H1 (cell line): ENCODE results near the gene PTCH1. TPM values are rescaled to one million over a fixed set of nuclear protein-coding genes. Genes with fewer than 3 reads are reported as not detected.

Experiments
- JUND ChIP-seq: IDR thresholded peaks from 2 replicates; pipeline ENCODE4 v1.6.1; 2011; ENCODE audit warnings: mild to moderate bottlenecking, improper control_type of control experiment, low read length
- KDM1A ChIP-seq: fragments of 200-600, 300-600 bp; sonication (generic); IDR thresholded peaks from 2 replicates; pipeline ENCODE4 v1.7.1; 2016; ENCODE audit warnings: mild to moderate bottlenecking, low read length, borderline replicate concordance
- TAF7 ChIP-seq: optimal IDR thresholded peaks from 2 replicates; pipeline ENCODE3; 2011; ENCODE audit warnings: low read depth, mild to moderate bottlenecking, inconsistent platforms, low read length, moderate library complexity, borderline replicate concordance
- YY1 ChIP-seq: IDR thresholded peaks from 2 replicates; pipeline ENCODE4 v1.6.1; 2011; ENCODE audit warnings: low read depth, mild to moderate bottlenecking, low read length
- polyA plus RNA-seq, 7 experiments: library from polyadenylated mRNA; depleted of rRNA in 3 of 7; stranded (reverse) in 5 of 7; unstranded in 2 of 7; fragments of >200 nt in 5 of 7; fragments of 200-250 nt in 2 of 7; gene quantifications; 1 replicate in 5 of 7; 2 replicates in 1 of 7; 4 replicates in 1 of 7; pipeline versions ENCODE4 v1.2.1 to v1.2.3, GENCODE V29; 2011 to 2013; ENCODE audit warnings: missing spikeins in 2 of 7, mixed read lengths in 2 of 7
- total RNA-seq: library from RNA; stranded (reverse); fragmentation: NEBNext Ultra II Directional; extraction: Animal tissue kit (Norgen Biotek cat#: 25700); gene quantifications from 2 replicates; pipeline ENCODE4 v1.2.1, GENCODE V29; 2021
- TF ChIP-seq, protein P1 (sequence below): IDR thresholded peaks from 2 replicates; pipeline ENCODE4 v1.6.1; 2012; ENCODE audit warnings: inconsistent platforms

PTCH1 gene
- total and polyA plus RNA-seq, 2 of the 8 experiments (the other 6 are each of a cell fraction or from before 2014, with no cell fraction given), result 6.4 to 34.1 TPM

DNA sequence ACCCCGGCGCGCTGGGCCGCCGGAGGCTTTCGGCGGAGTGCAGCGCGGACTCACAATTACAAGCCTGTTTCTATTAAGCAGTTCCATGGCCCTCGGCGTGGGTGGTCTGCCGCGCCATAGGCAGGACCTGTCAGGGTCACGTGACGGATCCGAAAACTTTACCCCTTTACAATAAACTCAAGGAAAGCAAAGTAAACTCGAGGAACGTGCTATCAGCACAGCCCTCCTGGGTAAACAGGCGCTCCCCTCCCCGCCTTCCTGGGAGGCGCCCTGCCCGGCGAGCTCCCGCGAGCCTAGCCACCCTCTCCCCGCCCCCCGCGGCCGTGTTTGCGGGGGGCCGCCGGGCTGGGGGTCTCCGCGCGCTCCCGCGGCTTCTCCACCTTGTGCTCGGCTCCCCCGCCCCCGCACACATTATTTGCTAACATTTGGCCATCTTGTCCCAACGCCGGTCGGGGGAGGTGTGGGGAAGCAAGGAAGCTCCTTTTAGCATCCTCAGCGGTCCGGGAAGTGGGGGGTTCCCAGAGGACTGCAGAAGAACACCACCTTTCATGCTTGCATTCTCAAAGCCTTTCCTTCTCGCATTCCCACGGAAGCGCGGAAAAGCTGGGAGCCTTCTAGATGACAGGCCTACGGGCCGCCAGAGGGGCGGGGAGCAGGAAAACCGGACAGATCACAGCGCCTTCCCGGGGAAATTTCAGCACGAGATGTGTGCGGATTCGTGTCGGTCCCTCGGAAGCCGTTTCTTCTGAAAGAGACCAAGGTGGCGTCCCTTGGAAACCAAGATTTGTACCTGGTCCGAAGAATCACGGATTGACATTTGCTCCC lies at the start of gene PTCH1 (continued):
- TF ChIP-seq TAF7 (no peak), JUND (no peak), YY1 (no peak), KDM1A (no peak)
- TF ChIP-seq, protein P1, sequence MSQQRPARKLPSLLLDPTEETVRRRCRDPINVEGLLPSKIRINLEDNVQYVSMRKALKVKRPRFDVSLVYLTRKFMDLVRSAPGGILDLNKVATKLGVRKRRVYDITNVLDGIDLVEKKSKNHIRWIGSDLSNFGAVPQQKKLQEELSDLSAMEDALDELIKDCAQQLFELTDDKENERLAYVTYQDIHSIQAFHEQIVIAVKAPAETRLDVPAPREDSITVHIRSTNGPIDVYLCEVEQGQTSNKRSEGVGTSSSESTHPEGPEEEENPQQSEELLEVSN, result peak; percentile 33; the same call in 1 of the 2 replicates
- TF ChIP-seq, all 59 proteins: peak for 10
